NCI-H2029 (cell line): ENCODE results near the gene TMEM51.

Experiments used
- DNase-seq: peaks from one replicate; lab custom pipeline; 2025; lab: John Stamatoyannopoulos, UW

Gene TMEM51

DNA sequence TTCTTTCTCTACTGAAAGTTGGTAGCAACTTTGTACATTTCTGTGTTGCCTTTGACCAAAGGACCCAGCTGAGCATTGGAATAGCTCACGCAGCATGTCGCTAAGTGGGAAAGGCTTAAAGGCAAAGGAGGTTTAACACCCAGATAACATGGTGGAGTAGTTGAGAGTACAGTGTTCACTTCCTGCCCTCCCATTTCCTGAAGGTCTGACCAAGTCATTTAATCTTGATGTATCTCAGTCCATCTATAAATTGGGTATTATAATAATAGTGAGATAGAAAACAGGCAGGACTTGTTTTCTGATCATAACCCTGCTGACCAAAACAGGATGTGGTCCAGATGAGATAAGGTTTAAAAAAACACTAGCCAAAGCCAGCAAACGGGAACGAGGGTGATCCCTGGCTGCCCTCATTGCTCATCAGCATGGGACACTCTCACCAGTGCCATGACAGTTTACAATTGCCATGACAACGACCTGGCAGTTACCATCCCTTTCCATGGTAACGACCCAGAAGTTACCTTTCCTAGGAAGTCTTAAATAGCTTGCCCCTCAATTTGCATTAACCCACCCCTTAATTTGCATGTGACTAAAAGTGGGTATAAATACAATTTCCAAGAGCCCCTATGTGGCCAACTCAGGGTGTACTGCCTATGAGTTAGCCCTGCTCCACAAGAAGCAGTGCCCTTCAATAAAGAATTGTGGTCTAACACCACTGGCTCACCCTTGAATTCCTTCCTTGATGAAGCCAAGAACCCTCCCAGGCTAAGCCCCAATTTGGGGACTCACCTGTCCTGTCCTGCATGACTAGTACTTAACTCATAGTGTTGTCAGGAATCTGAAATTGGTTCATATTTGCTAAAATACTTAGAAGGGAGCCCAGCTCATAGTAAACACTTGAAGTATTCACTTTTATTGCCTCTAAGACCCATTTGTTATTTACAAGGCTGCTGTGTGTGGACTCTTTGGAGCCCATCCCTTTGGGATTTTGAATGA is 65.0 kb downstream of the TMEM51 start:
- DNase-seq, result no peak

DNA sequence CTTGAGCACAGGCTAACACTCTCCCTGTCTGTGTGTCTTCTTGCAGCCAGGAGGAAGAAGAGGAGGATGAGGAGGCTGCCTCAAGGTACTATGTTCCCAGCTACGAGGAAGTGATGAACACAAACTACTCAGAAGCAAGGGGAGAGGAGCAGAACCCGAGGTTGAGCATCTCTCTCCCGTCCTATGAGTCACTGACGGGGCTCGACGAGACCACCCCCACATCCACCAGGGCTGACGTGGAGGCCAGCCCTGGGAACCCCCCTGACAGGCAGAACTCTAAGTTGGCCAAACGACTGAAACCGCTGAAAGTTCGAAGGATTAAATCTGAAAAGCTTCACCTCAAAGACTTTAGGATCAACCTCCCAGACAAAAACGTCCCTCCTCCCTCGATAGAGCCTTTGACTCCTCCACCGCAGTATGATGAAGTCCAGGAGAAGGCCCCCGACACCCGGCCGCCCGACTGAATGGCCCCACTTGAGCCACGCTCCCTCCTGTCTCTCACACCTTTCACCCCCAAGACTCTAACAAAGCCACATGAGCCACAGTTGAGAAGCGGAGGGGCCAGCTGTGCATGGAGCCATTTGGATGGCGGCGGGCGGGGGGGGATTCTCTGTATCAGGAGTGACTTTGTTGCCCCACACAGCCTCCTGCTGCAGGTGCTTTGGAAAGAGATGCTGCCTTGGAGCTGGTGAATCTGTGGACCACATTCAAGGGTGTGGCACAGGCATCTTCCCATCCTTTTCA is 65.9 kb downstream of the TMEM51 start:
- no peak for DNase-seq

DNA sequence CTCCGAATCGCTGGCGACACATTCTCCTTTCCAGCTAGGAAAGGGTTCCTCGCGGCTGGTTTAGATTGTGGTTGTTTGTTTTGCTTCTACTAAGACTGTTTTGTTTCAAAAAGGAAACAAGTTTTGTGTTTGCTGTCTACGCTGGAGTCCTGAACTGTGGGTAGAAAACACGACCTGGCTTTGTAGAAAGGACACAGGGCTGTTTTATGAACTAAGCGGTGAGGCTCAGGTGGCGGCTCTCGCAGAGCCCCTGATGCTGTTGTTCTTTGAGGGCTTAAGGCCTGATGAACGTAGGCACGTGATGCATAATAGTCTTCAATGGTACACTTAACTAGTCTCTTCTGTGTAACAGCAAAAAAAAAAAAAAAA is 66.5 kb downstream of the TMEM51 start:
- no peak for DNase-seq

DNA sequence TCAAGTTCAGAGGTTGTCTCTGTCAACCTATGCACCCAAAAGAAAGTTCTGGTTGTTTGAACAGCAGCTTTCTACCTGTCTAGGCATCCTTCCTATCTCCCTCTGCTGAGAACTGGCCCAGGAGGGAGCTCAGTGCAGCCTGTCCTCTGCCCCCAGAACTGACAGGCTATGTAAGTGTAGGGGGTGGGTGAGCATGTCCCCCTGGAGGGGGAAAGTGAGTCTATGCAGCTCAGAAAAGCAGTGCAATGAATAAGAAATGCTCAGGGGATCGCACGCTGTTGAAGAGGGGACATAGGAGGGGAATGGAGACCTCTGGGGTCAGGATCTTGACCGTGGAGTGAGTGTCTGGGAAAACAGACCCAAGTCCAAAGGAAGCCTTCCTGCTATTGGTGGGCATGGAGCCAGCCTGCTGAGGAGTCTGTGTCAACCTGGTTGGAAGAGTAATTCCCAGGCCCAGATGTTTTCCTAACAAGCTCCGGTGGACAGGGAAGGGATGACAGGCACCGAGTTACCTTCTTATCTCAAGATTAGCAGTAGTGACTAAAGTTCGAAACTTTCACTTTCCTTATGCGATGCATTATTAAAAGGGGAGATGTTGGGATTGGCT is 67.4 kb downstream of the TMEM51 start:
- no peak for DNase-seq

DNA sequence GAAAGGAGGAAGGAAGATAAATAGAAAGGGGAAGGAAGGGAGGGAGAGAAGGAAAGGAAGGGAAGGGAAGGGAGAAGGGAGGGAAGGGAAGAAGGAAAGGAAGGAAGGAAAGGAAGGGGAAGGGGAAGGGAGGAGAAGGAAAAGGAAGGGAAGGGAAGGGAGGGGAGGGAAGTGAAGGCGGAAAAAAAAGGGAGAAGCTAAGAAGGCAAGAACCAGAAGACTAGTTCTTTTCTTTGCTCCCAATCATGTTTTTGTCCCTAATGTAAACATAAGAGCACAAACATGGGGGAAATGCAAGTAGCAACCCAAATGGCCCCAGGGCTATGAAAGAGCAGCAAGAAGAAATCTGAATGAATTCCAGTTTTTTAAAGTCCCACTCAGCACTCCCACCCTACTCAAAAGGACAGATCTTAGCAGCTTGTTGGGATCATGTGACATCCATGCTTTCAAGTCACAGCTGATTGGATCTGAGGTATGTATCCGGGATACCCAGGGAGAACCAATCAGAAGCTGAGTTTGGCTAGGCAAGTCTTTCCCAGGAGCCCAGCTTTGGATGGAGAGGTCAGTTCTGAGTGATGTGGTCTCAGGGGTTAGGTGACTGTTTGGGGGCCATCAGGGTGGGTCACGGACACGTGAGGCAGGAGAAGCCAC is 69.2 kb downstream of the TMEM51 start:
- DNase-seq, result no peak

DNA sequence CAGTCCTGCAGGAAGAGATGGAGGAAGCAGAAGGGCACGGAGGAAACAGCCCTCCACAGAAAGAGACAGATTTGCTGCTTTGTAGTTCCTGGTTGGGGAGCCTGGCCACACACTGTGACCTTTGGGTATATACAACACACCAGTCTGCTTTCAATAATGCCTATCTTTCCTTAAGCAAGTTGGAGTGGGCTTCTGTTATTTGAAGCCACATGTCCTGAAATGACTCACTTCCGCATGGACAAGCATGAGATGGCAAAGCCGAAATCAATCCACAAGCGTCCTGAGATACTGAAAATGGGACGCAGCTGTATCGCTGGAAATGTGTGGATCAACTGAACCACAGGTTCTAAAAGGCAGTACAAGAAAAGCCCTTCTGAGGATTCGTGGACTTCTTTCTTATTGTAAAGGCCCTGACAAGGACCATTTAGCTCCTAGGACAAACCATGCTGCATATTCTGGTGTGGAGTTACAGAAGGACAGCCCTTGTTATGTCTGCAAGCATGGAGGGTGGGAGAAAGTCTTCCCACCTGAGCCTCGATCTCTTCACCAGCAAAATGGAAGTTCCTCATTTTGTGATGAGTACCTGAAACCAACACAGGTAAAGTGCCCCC is 70.8 kb downstream of the TMEM51 start:
- no peak for DNase-seq

DNA sequence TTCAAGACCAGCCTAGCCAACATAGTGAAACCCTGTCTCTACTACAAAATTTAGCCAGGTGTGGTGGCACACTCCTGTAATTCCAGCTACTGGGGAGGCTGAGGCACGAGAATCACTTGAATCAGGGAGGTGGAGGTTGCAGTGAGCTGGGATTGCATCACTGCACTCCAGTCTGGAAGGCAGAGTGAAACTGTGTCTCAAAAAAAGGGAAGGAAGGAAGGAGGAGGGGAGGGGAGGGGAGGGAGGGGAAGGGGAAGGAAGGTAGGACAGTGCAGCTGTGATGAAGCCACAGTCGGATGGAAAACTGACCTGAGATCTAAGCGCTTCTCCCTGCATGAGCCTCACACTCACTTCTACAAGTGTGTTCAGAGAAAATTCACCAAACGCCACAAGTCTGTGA is 71.4 kb downstream of the TMEM51 start:
- DNase-seq, result no peak

DNA sequence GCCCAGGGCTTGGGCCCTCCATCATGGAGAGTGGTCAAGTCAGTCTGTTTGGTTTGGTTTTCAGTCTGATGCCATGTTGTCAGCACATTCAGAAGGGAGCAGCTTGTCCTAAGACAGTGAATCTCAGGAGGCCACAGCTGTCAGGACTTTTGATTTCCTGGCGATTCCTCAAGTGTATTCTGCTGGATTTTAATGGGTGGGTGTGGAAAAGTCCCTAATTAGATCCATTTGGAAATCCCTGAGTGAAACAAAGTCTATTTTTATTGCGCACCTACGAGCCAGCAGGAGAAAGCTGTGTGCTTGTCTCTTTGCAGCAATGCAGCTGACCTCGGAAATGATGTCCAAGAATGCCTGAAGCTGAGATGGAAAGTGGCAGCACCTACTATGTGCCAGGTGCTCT is 71.9 kb downstream of the TMEM51 start:
- no peak for DNase-seq

DNA sequence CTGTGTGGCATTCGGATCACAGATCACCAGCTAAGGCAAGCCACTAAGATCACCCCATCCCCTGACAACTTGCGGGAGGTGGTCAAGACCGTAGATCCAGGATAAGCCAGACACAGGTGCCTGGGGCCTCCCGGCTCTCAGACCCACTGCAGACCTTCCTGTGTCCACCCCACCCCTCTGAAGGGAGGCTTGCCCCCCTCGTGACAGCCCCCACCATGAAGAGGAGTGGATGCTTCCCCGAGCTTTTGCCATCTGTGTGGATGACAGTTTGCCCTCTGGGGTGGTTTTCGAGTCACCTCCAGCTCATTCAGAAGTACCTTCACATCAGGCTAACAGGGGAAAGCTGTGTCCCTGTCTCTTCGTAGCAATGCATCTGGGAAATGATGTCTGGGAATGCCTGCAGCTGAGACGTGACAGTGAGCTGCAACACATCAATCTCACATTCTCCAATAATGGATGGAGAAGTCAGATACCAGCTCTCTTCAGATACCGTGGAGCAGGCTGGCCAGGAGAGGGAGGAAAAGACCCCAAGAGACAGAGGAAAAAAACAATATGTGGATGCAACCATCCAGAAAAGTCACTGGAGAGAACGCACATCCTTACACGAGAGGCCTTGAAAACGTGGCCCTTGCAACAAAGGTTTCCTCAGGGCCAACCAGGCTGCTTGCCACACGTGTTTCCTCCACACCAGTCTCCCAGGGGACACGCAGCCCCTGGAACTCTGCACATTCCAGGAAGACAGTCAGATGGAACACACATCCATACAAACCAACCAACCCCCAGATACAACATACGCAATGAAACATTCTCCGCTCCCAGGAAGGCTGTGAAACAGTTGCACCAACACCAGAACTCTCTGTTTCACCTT is 73.1 kb downstream of the TMEM51 start:
- DNase-seq, result no peak

DNA sequence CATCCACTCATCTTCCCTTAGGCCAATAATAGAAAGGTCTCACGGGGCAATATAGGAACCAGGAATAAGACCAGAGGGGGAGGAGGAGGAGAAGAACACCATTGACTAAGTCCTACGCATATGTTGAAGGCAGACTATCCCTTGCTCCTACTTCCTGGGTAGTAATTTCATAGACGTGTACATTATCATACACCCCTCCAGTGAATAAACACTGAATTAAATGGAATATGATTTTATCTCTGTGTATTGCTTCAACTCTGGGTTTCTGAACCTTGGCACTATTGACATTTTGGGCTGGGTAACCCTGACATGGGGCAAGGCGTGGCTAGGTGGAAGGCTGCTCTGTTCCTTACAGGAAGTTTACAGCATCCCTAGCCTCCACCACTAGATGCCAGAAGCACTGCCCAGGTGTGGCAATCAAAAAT is 76.2 kb downstream of the TMEM51 start:
- DNase-seq, result no peak

DNA sequence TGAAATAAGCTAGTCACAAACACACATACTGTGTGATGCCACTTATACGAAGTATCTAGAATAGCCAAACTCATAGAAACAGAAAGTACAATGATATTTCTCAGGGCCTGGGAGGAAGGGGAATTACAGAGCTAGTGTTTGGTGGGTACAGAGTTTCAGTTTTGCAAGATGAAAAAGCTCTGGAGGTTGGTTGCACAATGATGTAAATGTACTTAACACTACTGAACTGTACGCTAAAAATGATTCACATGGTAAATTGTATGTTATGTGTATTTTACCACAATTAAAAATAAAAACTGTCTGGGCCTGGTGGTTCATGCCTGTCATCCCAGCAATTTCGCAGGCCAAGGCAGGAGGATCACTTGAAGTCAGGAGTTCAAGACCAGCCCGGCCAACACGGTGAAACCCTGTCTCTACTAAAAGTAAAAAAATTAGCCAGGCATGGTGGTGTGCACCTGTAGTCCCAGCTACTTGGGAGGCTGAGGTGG is 78.2 kb downstream of the TMEM51 start:
- no peak for DNase-seq

DNA sequence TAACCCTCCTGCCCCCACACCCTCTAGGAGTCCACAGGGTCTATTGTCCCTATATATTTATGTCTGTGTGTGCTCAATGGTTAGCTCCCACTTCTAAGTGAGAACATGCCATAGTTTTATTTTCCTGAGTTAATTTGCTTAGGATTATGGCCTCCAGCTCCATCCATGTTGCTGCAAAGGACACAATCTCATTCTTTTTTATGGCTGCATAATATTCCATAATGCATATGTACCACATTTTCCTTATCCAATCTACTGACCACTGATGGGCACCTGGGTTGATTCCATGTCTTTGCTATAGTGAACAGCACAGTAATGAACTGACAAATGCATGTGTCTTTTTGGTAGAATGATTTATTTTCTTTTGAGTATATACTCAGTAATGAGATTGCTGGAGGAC is 80.1 kb downstream of the TMEM51 start:
- DNase-seq, result no peak

DNA sequence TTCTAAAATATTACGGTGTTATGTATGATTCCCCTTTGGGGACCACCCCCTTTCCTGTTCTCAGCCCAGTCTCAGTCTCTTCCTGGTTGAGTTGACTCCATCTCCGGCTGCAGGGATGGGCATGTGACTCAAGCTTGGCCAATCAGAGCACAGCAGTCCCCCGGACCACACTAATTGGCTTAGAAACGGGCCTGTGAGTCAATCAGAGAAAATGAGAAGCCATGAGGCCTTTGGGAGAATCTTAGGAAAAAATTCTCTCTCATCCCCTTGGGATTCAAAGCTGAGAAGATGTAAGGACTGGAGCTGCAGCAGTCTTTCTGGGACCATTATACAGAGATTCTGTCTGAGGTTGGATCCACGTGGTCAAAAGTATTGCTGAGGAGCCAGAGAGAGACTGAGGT is 82.8 kb downstream of the TMEM51 start:
- no peak for DNase-seq

DNA sequence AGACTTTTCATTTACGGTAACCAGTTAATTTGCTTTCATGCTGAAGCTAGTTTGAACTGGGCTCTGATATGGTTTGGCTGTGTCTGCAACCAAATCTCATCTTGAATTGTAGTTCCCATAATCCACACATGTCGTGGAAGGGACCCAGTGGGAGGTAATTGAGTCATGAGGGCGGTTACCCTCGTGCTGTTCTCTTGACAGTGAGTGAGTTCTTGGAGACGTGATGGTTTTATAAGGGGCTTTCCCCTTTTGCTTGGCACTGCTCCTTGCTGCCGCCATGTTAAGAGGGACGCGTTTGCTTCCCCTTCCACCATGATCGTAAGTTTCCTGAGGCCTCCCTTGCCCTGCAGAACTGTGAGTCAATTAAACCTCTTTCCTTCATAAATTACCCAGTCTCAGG is 83.2 kb downstream of the TMEM51 start:
- DNase-seq, result no peak

DNA sequence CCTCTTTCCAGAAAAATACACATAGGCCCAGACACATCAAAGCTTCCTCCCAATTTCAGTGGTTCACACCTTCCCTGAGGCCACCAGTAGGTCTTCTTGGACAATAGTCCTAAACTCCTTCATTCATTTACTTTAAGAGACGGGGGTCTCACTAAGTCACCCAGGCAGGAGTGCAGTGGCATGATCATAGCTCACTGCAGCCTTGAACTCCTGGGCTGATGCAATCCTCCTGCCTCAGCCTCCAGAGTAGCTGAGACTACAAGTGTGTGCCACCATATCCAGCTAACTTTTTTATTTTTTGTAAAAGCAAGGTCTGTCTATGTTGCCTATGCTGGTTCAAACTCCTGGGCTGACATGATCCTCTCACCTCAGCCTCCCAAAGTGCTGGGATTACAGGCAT is 85.2 kb downstream of the TMEM51 start:
- no peak for DNase-seq

DNA sequence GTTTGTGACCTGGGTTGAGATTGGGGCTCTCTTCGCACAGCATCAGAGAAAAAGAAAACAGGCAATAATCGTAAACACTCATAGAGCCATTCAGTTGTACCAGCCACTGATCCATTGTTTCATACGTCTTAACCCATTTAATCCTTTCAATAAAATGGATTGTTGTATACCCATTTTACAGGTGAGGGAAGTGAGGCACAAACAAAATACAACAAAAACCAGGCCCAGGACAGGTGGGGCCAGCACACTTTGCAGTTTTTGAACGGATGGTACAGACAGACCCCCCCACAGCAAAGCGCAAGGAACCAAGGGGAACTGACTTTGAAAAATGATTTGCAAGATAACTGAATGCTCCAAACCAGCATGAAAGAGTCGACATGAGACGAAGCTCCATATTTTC is 89.2 kb downstream of the TMEM51 start:
- no peak for DNase-seq

DNA sequence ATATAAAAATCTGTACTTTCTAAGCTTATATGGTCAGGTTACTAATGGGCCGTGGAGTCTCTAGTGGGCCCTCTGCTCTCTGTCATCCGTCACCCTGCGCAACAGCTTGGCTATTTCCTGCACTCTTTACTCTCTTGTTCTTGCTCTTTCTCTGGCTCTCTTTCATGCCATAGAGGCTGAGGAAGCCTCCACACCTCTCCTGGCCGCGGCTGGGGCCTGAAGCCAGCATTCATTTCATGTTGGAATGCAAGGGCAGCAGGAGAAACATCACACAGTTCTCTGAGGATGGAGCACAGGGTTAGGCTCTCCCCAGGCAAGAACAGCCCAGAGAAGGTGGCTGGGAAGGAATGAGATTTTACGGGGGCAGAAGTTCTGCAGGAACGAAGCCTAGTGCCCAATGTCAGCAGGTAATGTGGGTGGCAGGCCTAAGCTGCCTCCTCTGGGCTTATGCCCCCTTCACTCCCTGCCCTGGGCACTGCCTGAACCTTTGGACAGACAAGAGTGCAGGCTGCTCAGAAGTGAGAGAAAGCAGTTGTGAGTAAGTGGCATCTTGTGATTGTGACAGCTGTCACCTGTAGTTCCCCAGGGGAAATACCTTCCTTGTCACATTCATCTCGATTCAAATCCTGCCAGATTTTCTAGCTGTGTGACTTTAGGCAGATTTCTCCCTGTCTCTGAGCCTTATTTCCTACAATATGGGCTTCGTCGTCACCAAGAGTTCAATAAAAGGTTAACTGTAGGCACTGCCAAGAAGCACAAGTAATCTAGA is 89.9 kb downstream of the TMEM51 start:
- DNase-seq, result no peak

DNA sequence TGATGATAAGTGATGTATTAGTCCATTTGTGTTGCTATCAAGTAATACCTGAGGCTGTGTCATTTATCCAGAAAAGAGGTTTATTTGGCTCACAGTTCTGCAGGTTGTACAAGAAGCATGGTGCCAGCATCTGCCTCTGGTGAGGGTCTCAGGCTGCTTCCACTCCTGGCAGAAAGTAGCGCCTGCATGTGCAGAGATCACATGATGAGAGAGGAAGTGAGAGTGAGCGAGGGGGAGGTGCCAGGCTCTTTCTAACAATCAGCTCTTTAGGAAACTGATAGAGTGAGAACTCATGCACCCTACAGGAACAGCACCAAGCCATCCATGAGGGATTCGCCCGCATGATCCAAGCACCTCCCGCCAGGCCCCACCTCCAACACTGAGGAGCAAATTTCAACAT is 91.3 kb downstream of the TMEM51 start:
- no peak for DNase-seq

DNA sequence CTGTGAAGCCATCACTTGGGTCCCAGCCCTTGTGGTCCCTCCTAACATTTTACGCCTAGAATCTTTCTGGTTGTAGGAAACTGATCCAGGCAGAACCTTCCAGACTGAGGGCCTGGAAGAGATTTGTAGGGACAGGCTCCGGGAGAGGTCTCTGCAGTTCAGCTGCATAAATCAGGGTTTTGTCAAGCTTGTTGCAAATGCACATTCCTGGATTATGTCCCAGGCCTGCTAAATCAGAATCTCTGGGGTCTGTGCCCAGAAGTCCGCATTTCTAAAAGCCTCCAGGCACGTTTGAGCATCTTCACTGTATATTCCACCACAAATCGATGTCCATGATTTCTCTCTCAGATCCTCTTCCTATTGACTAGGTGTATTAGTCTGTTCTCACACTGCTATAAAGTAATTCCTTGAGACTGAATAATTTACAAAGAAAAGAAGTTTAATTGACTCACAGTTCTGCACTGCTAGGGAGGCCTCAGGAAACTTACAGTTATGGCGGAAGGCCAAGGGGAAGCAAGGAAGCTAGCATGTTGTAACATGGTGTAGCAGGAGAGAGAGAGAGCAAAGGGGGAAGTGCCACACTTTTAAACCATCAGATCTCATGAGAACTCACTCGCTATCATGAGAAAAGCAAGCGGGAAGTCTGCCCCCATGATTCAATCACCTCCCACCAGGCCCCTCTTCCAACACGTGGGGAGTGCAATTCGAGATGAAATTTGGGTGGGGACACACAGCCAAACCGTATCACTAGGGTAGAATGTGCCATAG is 92.2 kb downstream of the TMEM51 start:
- DNase-seq, result no peak
